C4-2B (cell line): Measurements from ENCODE around the gene ANXA3.

Source experiments
- CTCF ChIP-seq: fragments of 450-650 bp; conservative IDR thresholded peaks from 2 replicates; pipeline ENCODE4 v1.5.1; 2017; ENCODE audit warnings: mild to moderate bottlenecking
- ZFX ChIP-seq: fragments of 450-650 bp; IDR thresholded peaks from 2 replicates; pipeline ENCODE4 v1.6.1; 2017

GRCh38 chr4:78525559-78525958, 26.0 kb upstream of the ANXA3 start:
- no peak for TF ChIP-seq CTCF
- TF ChIP-seq ZFX = no peak
